KOPT-K1 (cell line): ENCODE results near the gene HEPHL1.
"Not testable (repeated sequence)": the region's sequence is repeated elsewhere in the genome, so short reads cannot be mapped to it uniquely, and the experiment has no call there.

Experiments used
- H3K27ac ChIP-seq: fragments of 200-600 bp; sonication (generic); 2 replicates; pipeline ENCODE4 v1.5.1; 2016; ENCODE audit warnings: antibody characterized with exemption, mild to moderate bottlenecking, low read depth, low read length; ENCODE audit not compliant: poor library complexity, severe bottlenecking
- H3K36me3 ChIP-seq: fragments of 200-600 bp; sonication (generic); 2 replicates; pipeline ENCODE4 v1.5.1; 2017; ENCODE audit warnings: antibody characterized with exemption, mild to moderate bottlenecking, low read length, moderate library complexity; ENCODE audit not compliant: insufficient read depth
- H3K9me3 ChIP-seq: fragments of 200-600 bp; sonication (generic); 2 replicates; pipeline ENCODE4 v1.5.1; 2017; ENCODE audit warnings: antibody characterized with exemption, low read length, mild to moderate bottlenecking; ENCODE audit not compliant: insufficient read depth, poor library complexity, severe bottlenecking

Gene HEPHL1, protein sequence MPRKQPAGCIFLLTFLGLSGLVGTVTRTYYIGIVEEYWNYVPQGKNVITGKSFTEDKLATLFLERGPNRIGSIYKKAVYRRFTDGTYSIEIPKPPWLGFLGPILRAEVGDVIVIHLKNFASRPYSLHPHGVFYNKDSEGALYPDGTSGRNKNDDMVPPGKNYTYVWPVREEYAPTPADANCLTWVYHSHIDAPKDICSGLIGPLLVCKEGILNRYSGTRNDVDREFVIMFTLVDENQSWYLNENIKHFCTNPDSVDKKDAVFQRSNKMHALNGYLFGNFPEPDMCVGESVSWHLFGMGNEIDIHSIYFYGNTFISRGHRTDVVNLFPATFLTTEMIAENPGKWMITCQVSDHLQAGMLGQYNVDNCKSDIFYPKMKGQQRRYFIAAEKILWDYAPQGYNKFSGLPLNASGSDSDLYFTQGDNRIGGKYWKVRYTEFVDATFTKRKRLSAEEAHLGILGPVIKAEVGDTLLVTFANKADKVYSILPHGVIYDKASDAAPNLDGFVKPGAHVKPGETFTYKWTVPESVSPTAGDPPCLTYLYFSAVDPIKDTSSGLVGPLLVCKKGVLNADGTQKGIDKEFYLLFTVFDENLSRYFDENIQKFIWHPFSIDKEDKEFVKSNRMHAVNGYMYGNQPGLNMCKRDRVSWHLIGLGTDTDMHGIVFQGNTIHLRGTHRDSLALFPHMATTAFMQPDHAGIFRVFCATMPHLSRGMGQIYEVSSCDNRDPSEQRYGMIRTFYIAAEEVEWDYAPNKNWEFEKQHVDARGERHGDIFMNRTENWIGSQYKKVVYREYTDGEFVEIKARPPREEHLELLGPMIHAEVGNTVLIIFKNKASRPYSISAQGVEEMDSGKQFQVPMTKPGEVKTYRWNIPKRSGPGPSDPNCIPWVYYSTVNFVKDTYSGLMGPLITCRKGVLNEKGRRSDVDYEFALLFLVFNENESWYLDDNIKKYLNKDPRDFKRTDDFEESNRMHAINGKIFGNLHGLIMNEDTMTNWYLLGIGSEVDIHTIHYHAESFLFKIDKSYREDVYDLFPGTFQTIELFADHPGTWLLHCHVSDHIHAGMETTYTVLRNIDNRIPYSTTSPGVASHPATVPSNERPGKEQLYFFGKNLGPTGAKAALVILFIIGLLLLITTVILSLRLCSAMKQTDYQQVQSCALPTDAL

DNA sequence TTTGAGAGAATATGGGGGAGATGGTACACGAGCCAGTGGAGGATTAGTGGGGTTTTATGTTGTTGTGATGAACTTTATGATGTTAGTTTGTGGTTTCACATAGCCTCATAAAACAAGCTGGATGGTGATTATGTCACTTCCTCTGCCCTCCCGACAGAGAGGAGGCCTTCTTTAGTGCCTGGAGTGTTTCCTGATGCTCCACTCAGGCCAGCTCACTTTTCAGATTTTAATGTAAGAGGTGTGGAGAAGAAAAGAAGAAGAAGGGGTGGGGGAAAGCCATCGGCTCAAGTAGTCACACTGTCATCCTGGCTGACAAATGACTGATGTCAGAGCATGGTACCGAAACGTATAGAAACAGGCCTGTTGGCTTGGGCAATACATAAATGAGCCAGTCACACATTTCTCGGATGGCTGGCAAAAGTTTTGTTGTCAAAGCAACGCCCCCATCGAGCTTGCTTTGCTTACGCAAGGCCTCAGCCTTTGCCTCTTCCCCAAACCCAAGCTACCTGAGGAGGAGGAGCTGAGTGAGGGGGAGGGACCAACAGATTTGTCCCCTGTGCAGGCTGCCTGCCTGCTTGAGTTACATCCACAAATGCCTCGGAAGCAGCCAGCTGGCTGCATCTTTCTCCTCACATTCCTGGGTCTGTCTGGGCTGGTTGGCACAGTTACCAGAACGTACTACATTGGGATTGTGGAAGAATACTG, at the start of gene HEPHL1:
HEPHL1 (plus strand) TSS at position 578 of the 705 bp plus-strand sequence; CDS start at position 593, 15 bp downstream.
- Histone ChIP-seq H3K27ac (no peak within 1 kb of the TSS), H3K36me3 (no peaks in the 10 kb centered on the region), H3K9me3 (no peaks in the 10 kb centered on the region)

DNA sequence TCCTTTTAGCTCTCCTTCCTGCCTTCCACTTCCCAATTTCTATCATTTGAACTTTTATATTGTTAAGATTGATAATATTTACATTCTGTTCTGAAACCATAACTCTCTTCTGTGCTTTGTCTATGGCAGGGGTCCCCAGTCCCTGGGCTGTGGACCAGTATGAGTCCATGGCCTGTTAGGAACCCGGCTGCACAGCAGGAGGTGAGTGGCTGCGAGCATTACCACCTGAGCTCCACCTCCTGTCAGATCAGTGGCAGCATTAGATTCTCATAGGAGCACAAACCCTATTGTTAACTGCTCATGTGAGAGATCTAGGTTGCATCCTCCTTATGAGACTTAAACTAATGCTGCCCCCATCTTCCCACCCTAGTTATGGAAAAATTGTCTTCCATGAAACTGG, 48.4 kb upstream of the HEPHL1 start:
- Histone ChIP-seq H3K27ac (no peak overlapping the region), H3K9me3 (no peaks in the 10 kb centered on the region), H3K36me3 (no peaks in the 10 kb centered on the region)

DNA sequence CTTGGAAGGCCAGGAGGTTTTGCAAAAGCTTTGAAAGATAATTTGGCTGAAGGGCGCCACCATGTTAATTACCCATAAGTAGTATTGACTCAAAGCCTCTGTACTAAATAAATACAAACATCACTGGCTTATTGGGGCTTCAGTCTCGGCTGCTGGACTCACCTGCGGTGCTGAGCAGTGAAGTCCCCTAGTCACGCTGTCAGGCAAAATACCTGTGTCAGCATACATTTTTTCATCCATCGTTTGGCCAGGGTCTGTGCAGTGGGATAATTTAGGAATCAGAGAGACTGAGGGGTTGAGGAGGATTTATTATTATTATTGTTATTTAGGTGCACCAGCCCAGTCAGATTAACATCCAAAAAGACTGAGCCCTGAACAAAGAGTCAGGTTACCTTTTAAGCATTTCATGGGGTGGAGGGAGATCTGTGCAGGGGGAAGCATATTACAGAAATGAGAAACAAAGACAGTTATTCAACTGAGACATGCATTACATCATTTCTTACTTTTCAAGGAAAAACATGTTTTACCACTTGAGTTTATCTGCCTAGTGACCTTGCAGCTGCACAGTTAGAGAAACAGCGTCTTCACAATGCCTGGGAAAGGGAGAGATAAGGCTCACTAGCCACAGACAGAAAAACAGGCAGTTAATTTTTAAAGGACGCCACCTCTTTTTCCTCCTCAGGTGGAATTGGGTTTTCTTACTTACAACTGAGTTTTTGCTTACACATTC, 47.7 kb upstream of the HEPHL1 start:
- H3K9me3 ChIP-seq, H3K36me3 ChIP-seq, H3K27ac ChIP-seq: not testable (repeated sequence)

DNA sequence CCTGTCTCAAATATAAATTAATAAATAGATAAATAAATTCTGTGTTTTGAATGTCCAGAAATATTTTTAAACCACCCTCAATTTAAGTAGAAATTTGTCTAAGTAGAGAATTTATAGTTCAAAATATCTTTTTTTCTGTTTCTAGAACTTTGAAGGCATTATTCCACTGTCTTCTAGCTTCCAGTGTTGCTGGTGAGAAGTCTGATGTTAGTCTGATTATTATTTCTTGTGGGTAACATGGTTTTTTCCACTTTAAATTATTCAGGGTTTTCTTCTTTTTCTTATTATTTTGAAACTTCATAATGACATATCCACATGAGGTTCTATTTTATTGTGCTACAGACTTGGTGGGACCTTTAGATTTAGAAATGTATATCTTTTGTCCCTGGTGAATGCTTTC, 46.4 kb upstream of the HEPHL1 start:
- no peaks in the 10 kb centered on the region for H3K9me3 ChIP-seq
- no peaks in the 10 kb centered on the region for H3K36me3 ChIP-seq
- no peak overlapping the region for H3K27ac ChIP-seq

DNA sequence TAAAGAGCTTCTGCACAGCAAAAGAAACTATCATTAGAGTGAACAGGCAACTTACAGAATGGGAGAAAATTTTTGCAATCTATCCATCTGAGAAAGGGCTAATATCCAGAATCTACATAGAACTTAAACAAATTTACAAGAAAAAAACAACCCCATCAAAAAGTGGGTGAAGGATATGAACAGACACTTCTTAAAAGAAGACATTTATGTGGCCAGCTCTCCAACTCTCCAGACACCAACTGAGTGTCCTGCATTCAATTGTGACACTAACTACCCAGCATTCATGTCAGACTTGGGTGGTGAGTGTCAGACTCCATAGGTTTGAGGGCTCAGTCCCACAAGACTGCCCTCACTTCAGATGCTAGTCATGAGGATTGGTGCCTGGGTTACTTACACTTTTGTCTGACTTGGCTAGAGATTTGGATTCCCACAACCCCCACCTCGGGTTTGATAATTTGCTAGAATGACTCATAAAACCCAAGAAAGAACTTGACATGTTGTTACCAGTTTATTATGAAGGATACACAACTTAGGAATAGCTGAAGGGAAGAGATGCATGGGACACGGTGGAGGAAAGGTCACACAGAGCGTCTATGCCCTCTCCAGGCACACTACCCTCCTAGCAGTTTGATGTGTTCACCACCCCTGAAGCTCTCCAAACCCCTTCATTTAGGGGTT, 44.4 kb upstream of the HEPHL1 start:
- H3K9me3 ChIP-seq, H3K36me3 ChIP-seq: not testable (repeated sequence)

DNA sequence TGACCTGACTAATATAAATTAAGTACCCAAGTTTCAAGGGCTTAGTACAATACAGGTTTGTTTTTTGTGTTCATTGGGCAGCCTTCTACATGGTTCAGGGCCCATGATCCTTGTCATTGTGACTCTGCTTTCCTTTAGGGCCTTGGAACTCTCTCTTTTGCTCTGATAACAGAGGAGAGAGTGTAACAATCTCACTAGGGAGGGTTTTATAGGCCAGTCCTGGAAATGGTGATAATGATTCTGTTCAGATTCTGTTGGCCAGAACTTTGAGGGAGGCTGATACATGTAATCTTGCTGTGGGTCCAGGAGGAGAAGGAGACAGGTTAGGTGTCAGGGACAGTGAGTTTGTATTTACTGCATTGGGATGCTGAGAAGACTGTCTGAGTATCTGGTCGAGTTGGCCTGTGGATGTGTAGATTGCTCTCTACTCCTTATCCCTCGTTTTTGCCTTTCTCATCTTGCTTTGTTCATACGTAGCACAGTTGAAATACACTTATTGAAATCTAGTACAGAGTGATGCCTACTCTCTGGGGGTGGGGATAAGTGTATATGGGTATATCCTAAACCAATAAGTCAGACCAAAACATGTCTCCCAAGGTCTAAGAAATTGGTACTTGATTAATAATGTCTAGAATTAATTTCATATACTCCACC, 37.5 kb upstream of the HEPHL1 start:
- H3K27ac ChIP-seq = no peak overlapping the region
- H3K9me3 ChIP-seq = no peaks in the 10 kb centered on the region
- no peaks in the 10 kb centered on the region for H3K36me3 ChIP-seq

More for the DNA sequence above, 44.4 kb upstream of the HEPHL1 start:
- not testable (repeated sequence) for H3K27ac ChIP-seq

DNA sequence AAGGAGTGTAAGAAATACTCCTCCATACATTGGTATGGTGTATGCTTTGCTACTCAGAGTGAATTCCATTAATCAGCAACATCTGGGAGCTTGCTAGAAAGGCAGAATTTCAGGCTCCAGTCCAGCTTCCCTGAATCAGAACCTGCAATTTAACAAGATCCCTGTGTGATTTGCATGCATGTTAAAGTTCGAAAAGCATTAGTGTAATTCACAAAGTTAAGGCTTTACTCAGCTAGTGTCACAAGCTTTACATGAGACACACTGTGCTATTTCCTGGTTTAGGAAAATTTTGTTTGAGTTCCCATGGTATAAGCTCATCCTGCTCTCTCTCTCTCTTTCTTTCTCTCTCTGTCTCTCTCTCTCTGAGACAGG, 37.0 kb upstream of the HEPHL1 start:
- H3K9me3 ChIP-seq = no peaks in the 10 kb centered on the region
- H3K36me3 ChIP-seq = no peaks in the 10 kb centered on the region
- no peak overlapping the region for H3K27ac ChIP-seq

DNA sequence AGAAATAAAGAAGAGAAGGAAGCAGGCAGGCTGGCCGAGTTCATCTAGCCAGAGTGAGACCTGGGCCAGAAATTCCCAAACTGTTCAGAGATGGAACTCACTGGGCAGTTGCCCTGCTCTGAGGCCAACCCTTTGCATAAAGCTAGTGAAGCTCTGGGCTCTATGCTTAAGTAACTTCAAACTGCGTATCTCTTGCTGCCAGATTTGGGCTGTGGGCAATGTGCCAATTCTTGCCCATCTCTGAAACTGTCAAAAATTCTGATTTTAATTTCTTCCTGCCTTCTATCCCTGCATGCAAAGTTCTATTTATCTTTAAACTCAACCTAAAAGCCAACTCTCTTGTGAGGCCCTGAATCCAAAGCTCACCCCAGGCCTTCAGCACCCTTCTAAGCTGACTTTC, 36.2 kb upstream of the HEPHL1 start:
- Histone ChIP-seq H3K27ac (no peak overlapping the region), H3K36me3 (no peaks in the 10 kb centered on the region), H3K9me3 (no peaks in the 10 kb centered on the region)

DNA sequence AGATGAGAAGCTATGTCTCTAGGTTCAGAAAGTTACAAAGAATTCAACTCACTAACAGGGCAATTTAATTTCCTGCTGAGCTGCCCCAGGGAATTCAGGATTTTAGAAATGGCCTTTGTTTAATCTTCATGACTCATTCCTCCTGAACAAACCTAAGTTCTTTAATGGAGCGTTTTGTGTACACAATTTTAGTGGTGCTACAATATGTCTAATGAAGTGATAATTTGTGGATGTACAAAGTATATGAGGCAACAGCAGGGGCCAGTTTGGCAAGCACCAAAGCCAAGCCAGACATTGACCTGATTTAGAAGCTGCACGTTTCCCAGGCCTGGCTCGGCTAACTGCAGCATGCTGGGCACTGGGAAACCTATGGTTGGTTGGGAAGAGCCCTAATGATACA, 34.4 kb upstream of the HEPHL1 start:
- Histone ChIP-seq H3K36me3 (no peaks in the 10 kb centered on the region), H3K27ac (no peak overlapping the region), H3K9me3 (no peaks in the 10 kb centered on the region)

DNA sequence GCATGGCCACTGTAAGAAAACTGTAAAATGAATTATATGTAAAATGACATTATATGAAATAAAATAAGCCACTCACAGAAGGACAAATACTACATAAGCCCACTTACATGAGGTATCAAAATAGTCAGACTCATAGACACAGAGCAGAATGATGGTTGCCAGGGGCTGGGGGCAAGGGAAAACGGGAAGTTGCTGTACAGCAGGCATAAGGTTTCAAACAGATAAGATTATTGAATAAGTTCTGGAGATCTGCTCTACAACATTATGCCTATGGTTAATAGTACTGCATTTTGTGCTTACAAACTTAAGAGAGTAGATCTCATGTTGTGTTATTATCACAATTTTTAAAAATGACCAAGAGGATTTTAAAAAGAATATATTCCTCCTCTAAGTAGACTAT, 32.7 kb upstream of the HEPHL1 start:
- Histone ChIP-seq H3K9me3 (peaks cover 3% of the 10 kb centered on the region), H3K36me3 (no peaks in the 10 kb centered on the region), H3K27ac (no peak overlapping the region)

DNA sequence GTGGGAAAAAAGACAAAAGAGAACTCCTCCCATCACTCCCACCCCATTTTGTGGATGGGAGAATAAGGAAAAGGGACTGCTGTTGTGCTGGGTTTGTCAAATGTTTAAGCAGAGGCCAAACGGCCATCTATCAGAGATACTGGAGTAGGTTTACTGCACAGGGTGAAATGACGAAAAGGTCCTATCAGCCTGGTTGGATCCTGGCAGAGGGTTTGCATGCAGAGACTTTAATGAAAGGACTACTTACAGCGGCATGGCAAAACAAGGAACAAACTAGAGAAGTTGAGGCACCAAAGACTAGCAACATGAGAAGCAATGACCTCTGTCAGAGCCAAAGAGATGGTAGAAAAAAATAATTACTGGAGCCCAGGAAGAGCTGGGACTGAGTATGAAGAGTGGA, 32.2 kb upstream of the HEPHL1 start:
- H3K36me3 ChIP-seq = no peaks in the 10 kb centered on the region
- H3K27ac ChIP-seq = no peak overlapping the region
- peaks cover 7% of the 10 kb centered on the region for H3K9me3 ChIP-seq

DNA sequence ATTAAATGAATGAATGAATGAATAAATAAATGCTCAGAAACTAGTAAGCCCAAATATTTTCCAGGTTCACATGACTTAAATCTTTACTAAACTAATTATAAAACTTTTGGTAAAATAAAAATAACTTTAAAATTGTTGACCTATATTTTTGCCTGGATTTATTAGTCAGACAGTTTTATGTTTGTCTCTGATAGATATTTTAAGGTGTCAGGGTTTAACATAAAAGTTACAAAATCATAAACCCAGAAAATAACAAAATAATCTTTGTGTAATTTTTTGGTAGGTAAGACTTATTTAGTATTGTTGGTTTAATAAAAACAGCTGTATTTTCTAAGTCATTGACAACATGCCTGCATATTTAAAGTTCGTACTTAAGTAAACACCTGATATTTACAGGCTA, 27.4 kb upstream of the HEPHL1 start:
- Histone ChIP-seq H3K27ac (no peak overlapping the region), H3K9me3 (peaks cover 8% of the 10 kb centered on the region), H3K36me3 (no peaks in the 10 kb centered on the region)

DNA sequence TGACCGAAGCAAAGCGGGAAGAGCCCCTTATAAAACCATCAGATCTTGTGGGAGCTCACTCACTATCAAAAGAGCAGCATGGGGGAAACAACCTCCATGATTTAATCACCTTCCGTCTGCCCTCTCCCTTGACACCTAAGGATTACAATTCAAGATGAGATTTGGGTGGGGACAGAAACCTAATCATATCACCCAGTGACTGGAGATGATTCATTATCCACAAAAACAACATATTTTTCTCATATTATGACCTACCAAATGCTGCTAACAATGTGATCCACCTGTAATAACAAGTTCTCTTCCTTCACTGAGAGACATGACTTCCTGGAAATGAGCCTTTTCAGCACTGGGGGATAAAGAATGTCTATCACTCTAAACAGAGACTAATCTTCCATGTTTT, 23.4 kb upstream of the HEPHL1 start:
- no peak overlapping the region for H3K27ac ChIP-seq
- H3K36me3 ChIP-seq = no peaks in the 10 kb centered on the region
- H3K9me3 ChIP-seq = peaks cover 8% of the 10 kb centered on the region
